Activated CD4-positive, CD25-positive, alpha-beta regulatory T cell (primary cell): Measurements from ENCODE around the gene NDRG3.
"Not testable (repeated sequence)": the region's sequence is repeated elsewhere in the genome, so short reads cannot be mapped to it uniquely, and the experiment has no call there.

Experiments
- DNase-seq, 4 experiments: peaks; one replicate each; lab custom pipeline; 2025; lab: John Stamatoyannopoulos, UW

The NDRG3 gene

GRCh38 chr20:36644032-36644705, 101.7 kb downstream of the NDRG3 start:
- peak in 2 of 4 experiments; percentile 10 to 13 for DNase-seq

- DNase-seq = no peak
Measured at GRCh38 chr20:36642136-36642535, 103.8 kb downstream of the NDRG3 start.

GRCh38 chr20:36641506-36641843, 104.4 kb downstream of the NDRG3 start:
- no peak for DNase-seq

- DNase-seq = not testable (repeated sequence)
Measured at GRCh38 chr20:36638876-36639400, 107.0 kb downstream of the NDRG3 start.

GRCh38 chr20:36634342-36634741, 111.5 kb downstream of the NDRG3 start:
- DNase-seq = no peak

GRCh38 chr20:36633285-36633772, 112.6 kb downstream of the NDRG3 start:
- no peak for DNase-seq

GRCh38 chr20:36632487-36633284, 113.2 kb downstream of the NDRG3 start:
- DNase-seq = no peak

GRCh38 chr20:36632147-36632486, 113.8 kb downstream of the NDRG3 start:
- no peak for DNase-seq

GRCh38 chr20:36631646-36632045, 114.2 kb downstream of the NDRG3 start:
- no peak for DNase-seq

- DNase-seq = peak in 2 of 4 experiments; percentile 12 to 14
Measured at GRCh38 chr20:36629719-36630681, 115.9 kb downstream of the NDRG3 start.

GRCh38 chr20:36628076-36628475, 117.8 kb downstream of the NDRG3 start:
- DNase-seq = no peak

GRCh38 chr20:36624944-36625324, 121.0 kb downstream of the NDRG3 start:
- no peak for DNase-seq

GRCh38 chr20:36624068-36624943, 121.6 kb downstream of the NDRG3 start:
- DNase-seq = no peak

GRCh38 chr20:36623444-36623843, 122.4 kb downstream of the NDRG3 start:
- DNase-seq = no peak

- no peak for DNase-seq
Measured at GRCh38 chr20:36620917-36621316, 125.0 kb downstream of the NDRG3 start.

GRCh38 chr20:36614781-36615557, 130.9 kb downstream of the NDRG3 start:
- DNase-seq = no peak

GRCh38 chr20:36613974-36614373, 131.9 kb downstream of the NDRG3 start:
- no peak for DNase-seq

GRCh38 chr20:36611625-36612024, 134.3 kb downstream of the NDRG3 start:
- no peak for DNase-seq

GRCh38 chr20:36608388-36608728, 137.5 kb downstream of the NDRG3 start:
- not testable (repeated sequence) for DNase-seq
